PC-3 (cell line): ENCODE measurements around the gene PPM1G.

Experiments
- EZH2 ChIP-seq: fragments of 300-600 bp; sonication (generic); IDR thresholded peaks from one replicate; pipeline ENCODE4 v1.6.1; 2017; ENCODE audit warnings: antibody characterized with exemption, mild to moderate bottlenecking, low read length; ENCODE audit not compliant: unreplicated experiment
- EZH2phosphoT487 ChIP-seq: fragments of 300-600 bp; sonication (generic); IDR thresholded peaks from 2 replicates; pipeline ENCODE4 v1.6.1; 2018; ENCODE audit warnings: mild to moderate bottlenecking, antibody characterized with exemption, low read length, borderline replicate concordance
- TF ChIP-seq, protein P1 (sequence below): fragments of 300-600 bp; sonication (generic); conservative IDR thresholded peaks from 2 replicates; pipeline ENCODE4 v1.5.1; 2017; ENCODE audit warnings: antibody characterized with exemption, low read depth, mild to moderate bottlenecking, low read length

DNA sequence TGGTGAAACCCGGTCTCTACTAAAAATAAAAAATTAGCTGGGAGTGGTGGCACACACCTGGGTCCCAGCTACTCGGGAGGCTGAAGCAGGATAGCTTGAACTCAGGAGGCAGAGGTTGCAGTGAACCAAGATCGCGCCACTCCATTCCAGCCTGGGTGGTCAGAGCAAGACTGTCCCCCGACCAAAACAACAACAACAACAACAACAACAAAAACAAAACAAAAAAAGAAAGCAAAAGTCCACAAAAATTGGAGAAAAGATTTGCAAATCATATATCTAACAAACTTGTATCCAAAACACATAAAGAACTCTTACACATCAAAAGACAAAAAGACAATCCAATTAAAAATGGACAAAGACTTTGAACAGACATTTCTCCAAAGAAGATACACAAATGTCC, 10.4 kb downstream of the PPM1G start:
- TF ChIP-seq, protein P1, sequence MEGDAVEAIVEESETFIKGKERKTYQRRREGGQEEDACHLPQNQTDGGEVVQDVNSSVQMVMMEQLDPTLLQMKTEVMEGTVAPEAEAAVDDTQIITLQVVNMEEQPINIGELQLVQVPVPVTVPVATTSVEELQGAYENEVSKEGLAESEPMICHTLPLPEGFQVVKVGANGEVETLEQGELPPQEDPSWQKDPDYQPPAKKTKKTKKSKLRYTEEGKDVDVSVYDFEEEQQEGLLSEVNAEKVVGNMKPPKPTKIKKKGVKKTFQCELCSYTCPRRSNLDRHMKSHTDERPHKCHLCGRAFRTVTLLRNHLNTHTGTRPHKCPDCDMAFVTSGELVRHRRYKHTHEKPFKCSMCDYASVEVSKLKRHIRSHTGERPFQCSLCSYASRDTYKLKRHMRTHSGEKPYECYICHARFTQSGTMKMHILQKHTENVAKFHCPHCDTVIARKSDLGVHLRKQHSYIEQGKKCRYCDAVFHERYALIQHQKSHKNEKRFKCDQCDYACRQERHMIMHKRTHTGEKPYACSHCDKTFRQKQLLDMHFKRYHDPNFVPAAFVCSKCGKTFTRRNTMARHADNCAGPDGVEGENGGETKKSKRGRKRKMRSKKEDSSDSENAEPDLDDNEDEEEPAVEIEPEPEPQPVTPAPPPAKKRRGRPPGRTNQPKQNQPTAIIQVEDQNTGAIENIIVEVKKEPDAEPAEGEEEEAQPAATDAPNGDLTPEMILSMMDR, result no peak
- no peak for TF ChIP-seq EZH2
- TF ChIP-seq EZH2phosphoT487, result no peak
